NOMO-1 (cell line): ENCODE measurements around the gene STAT4.

Experiments
- DNase-seq, 2 experiments: peaks; one replicate each; lab custom pipeline; 2025; ENCODE audit not compliant: unreplicated experiment in 2 of 2; lab: John Stamatoyannopoulos, UW

Gene STAT4

GRCh38 chr2:191174442-191174841 lies 23.6 kb upstream of the STAT4 start:
- DNase-seq, result no peak

GRCh38 chr2:191173206-191173605 lies 22.4 kb upstream of the STAT4 start:
- no peak for DNase-seq

GRCh38 chr2:191171708-191172355 lies 21.0 kb upstream of the STAT4 start:
- DNase-seq, result no peak

GRCh38 chr2:191171286-191171685 lies 20.5 kb upstream of the STAT4 start:
- DNase-seq, result no peak

- no peak for DNase-seq
Measured at GRCh38 chr2:191170773-191171172, 20.0 kb upstream of the STAT4 start.

GRCh38 chr2:191170301-191170636 lies 19.5 kb upstream of the STAT4 start:
- DNase-seq, result no peak

- no peak for DNase-seq
Measured at GRCh38 chr2:191169456-191170300, 18.9 kb upstream of the STAT4 start.

GRCh38 chr2:191167766-191168165 lies 17.0 kb upstream of the STAT4 start:
- no peak for DNase-seq

GRCh38 chr2:191166756-191167445 lies 16.1 kb upstream of the STAT4 start:
- DNase-seq, result no peak

GRCh38 chr2:191166111-191166755 lies 15.4 kb upstream of the STAT4 start:
- no peak for DNase-seq

- DNase-seq, result peak in 1 of 2 experiments; percentile 56
Measured at GRCh38 chr2:191165176-191165643, 14.4 kb upstream of the STAT4 start.

GRCh38 chr2:191158747-191159146 lies 8.0 kb upstream of the STAT4 start:
- no peak for DNase-seq

GRCh38 chr2:191158193-191158592 lies 7.4 kb upstream of the STAT4 start:
- peak; percentile 28 to 79 for DNase-seq

GRCh38 chr2:191155608-191156071 lies 4.8 kb upstream of the STAT4 start:
- peak in 1 of 2 experiments; percentile 36 for DNase-seq

GRCh38 chr2:191153716-191154115 lies 2.9 kb upstream of the STAT4 start:
- DNase-seq, result no peak

- peak in 1 of 2 experiments; percentile 34 for DNase-seq
Measured at GRCh38 chr2:191152482-191153240, 1.9 kb upstream of the STAT4 start.

- DNase-seq, result no peak
Measured at GRCh38 chr2:191151331-191151730, 537 bp upstream of the STAT4 start.

- no peak for DNase-seq
Measured at GRCh38 chr2:191150230-191150599, 579 bp downstream of the STAT4 start.

- DNase-seq, result no peak
Measured at GRCh38 chr2:191149391-191149790, 1.4 kb downstream of the STAT4 start.

- peak; percentile 16 to 66 for DNase-seq
Measured at GRCh38 chr2:191148791-191149190, 2.0 kb downstream of the STAT4 start.
